Esophagus squamous epithelium (tissue), 4 donors: ENCODE results near the gene TBC1D32.

Experiments used
- POLR2A ChIP-seq, 4 donors: fragments of 450-650 bp; IDR thresholded peaks; one replicate each; pipeline ENCODE4 v1.6.1; 2017; ENCODE audit warnings: antibody characterized with exemption in 4 of 4, mild to moderate bottlenecking in 4 of 4, moderate library complexity in 3 of 4
- TF ChIP-seq, protein P1 (sequence below), 6 experiments: fragments of 450-650 bp in 4 of 6; fragments of 200-600 bp in 2 of 6; sonication (generic) in 2 of 6; IDR thresholded peaks; one replicate each; pipeline ENCODE4 v1.5.1; 2016 to 2019; ENCODE audit warnings: antibody characterized with exemption in 6 of 6, mild to moderate bottlenecking in 4 of 6, moderate library complexity in 4 of 6

DNA sequence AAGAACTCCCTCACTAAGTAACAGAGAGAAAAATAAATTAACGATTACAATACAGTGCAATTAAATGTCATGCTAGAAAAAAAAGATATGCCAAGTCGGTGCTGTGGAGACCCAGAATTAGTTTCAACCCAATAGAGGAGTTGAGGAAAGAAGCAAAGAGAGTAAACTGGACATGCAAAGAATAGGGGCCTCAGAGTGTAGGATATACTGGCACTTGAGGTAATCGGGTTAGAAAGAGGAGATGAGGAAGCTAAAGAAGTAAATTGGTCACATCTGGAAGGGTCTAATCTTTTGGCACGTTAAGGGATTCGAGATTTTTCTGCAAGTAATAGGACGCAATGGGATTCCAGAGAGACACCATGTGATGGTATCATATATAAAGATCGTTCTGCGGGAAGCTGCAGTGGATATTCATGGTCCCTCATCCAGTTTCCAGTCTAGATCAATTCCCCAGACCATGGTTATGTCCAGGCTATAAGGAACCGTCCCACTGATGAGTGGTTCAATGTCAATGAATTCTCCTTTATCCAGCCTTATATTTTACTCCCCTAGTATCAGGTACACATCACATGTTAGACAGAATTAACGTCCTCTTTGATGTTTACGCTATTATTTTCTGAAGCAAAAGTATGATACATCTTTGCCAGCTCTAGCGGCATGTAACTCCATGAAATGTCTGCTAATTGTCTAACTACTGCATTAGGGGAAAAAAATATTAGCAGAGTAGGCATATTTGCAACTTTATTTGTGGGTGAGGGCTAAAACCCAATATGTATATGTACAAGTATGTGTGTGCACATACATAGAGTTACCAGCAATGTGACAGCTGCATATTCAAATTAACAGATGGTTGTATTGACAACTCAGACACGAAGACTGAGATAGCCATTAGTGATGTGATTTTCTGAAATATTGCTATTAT is 1.1 kb upstream of the TBC1D32 start:
- TF ChIP-seq POLR2A (IDR thresholded peaks at IDR 0.05), result no peak
- TF ChIP-seq, protein P1, sequence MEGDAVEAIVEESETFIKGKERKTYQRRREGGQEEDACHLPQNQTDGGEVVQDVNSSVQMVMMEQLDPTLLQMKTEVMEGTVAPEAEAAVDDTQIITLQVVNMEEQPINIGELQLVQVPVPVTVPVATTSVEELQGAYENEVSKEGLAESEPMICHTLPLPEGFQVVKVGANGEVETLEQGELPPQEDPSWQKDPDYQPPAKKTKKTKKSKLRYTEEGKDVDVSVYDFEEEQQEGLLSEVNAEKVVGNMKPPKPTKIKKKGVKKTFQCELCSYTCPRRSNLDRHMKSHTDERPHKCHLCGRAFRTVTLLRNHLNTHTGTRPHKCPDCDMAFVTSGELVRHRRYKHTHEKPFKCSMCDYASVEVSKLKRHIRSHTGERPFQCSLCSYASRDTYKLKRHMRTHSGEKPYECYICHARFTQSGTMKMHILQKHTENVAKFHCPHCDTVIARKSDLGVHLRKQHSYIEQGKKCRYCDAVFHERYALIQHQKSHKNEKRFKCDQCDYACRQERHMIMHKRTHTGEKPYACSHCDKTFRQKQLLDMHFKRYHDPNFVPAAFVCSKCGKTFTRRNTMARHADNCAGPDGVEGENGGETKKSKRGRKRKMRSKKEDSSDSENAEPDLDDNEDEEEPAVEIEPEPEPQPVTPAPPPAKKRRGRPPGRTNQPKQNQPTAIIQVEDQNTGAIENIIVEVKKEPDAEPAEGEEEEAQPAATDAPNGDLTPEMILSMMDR (IDR thresholded peaks at IDR 0.05), result no peak
